GM18873 (cell line): Measurements from ENCODE around the gene LRBA.
A peak's percentile ranks its signal among the peaks of the same experiment; 100 is the strongest.
"Not testable (repeated sequence)": the region's sequence is repeated elsewhere in the genome, so short reads cannot be mapped to it uniquely, and the experiment has no call there.

Experiments
- ATAC-seq: cut with Tn5 transposase; IDR thresholded peaks from one replicate; pipeline ENCODE4 v1.9.1; 2021; ENCODE audit warnings: mild to moderate bottlenecking, moderate library complexity, moderate number of reproducible peaks; ENCODE audit not compliant: unreplicated experiment, low FRiP score

Gene LRBA

DNA sequence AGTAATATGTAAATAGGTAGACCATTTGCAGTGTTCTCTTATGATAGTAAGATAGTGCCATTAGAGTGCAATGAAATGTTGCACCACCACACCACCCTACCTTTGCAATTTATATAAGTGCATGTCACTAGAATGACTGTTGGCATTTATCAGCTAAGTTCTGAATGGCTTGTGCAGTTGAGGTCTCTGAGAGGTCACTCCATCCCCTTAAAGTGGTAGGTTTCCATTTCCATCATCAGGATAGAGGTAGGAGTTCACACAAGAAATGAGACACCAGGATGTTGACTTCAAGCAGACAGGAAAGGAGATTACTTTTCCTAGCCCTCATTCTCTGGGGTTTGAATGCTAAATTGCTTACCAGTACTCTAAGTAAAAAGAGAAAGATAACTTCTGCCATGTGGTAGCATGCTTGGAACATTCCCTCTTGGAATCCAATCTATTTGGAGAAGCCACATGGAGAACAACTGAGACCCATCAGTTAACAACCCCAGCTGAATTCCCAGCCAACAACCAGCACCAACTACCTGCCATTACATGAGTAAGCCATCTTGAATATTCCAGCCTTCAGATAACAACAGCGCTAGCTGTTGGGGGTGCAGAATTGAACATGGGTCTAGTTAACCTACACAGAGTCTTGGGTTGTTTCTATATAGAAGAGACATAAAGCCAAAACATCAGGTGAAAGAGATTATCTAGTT is 6.7 kb upstream of the LRBA start:
- no peak for ATAC-seq

DNA sequence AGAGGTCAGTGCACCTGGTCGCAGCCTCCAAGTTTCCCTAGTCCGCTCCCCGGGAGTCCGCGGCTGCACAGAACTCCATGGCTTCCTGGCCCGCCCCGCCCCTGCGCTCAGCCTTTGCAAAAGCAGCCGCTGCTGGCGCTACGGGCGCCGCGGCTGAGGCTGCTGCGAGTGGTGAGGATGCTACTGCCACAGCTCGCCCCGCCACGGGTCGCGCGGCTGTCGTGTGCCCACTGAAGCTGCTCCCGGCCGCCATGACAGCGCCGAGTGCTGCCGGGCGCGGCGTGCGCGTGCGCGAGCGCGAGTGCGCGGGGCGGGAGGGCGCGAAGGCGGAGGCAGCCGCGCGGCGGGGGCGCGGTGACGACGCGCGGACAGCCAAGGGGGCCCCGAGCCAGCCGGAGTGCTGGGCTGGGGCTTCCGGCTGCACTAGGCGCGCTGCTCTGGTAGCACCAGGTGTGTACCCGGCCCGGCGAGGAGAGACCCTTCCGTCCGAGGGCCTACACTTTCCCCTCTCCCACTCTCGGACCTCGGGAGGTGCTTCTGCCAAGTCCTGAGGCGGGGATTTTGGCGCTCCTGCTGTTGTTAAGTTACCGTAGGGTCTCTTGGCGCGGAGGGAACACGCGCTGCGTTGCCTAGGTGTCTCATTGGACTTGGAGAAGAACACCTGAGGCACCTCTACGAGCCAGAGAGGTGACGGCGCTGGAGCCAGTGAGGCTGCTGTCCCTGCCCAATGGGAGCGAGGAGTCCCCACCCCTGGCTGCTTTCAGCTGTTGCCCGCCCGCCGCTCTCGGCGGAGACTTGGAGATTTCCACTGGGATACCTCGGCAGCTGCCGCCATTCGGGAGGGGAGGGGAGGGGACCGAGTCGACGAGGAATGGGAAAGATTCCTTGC is 619 bp upstream of the LRBA start:
- ATAC-seq: peak; percentile 58

DNA sequence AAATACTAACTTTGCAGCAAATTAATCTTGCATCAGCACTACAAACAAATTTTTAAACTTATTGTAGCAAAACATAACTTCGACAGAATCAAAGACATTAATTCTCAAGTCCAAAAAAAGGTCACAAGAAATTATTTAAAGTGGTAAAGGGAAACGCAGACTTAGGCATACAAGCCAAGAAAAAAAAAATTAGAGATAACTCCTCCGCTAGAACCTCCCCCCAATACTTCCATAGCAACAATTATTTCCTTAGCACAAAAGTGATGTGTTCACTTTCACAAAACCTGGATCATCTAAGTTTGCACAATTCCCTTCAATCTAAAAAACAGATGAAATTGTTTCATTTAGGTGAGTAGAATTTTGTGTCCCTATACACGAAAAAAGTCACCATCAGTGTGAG is 1.1 kb downstream of the LRBA start:
- ATAC-seq: no peak

DNA sequence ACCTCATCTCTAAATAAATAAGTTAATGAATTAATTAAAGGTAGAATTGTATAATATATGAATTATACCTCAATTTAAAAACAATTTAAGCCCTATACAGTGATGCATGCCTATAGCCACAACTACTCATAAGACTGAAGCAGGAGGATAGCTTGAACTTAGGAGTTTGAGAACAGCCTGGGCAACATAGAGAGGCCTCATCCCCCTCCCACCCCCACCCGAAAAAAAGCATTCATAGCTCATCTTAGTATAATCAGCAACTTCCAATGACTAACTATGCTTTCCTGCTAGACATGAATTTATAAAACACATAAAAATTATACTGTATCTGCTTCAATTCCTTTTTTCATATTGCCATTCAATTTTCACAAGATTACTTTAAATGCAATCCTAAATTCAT is 1.6 kb downstream of the LRBA start:
- no peak for ATAC-seq

DNA sequence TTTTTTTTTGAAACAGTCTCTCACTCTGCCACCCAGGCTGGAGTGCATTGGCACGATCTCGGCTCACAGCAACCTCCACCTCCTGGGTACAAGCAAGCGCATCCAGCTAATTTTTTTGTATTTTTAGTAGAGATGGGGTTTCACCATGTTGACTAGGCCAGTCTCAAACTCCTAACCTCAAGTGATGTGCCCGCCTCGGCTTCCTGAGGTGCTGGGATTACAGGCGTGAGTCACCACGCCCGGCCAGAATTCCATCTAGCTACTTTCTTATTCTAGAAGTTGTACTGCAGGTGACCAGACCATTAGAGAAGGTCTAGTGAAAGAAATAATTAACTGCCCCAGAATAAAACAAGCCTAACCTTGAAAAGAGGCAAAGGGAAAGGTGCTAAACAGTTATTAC is 2.3 kb downstream of the LRBA start:
- ATAC-seq: no peak

DNA sequence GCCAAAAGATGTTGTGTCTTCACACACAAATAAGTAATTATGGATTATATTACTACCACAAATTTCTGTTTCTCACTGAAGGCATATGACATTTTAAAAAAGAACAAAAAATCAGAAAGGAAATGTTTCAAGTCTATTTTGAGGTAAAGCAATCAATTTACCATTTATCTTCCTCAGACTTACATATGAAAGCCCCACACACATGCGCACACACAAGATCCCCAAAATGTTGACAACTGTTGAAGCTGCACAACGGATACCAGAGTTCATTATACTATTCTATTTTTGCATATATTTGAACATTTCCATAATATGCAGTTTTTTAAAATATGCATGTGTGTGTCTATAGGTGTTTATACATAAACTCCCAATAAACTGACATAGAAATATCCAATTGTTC is 2.7 kb downstream of the LRBA start:
- ATAC-seq: no peak

DNA sequence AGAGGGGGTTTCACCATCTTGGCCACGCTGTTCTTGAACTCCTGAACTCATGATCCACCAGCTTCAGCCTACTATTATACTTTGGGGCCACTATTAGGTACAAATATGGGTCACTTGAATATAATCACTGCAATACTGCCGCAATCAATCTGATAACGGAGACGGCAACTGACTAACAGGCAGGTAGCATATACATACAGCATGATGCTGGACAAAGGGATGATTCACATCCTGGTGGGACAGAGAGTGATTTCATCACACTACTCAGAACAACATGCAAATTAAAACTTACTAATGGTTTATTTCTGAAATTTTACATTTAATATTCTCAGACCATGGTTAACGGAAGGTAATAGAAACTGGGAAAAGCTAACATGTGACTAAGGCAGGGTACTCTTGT is 10.9 kb downstream of the LRBA start:
- no peak for ATAC-seq

DNA sequence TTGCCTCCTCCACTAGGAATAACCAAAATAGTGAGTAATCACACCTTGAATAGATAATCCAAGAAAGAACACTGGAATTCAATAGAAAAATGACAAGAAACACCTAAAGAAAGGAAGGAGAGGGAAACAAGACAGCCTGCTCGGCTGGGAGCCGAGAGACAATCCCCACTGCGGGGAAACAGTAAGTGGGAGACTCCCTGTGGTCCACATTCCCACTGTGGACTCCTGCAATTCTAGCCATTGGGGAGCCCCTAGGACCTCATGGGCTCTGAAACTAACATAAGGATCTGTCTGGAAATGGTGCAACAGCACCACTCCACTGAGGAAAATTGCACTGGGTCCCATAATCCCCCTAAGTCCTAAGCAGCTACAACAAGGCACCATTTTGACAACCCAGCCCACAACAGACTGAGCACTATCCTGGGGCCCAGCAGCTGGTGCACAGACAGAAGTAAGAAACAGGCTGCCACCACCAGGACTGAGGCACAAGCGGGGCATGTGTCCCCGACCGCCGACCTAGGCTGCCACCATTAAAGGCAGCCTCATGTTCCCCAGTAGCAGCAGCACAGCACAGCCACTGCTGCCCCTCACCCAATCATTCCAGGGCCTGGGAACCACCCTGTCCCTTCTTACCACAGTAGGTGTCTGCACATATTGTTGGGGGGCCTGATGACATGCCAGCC is 14.2 kb downstream of the LRBA start:
- ATAC-seq: no peak

DNA sequence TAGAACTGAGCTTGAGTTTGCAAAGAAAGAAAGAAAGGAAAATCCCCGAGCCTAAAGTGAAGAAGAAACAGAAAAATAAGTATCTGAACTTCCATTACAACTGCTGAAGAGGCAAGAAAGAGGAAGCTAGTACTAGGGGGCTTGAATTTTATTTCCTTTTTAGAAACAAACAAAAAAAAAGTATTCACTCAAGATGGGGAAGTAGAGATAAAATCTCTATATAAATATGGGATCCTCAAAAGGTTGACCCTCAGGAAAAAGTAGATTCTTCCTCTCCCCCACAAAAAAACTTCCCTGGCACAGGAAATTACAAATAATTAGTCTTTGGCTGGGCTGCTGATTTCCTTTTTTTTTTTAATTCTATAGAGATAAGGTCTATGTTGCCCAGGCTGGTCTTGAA is 16.0 kb downstream of the LRBA start:
- no peak for ATAC-seq

DNA sequence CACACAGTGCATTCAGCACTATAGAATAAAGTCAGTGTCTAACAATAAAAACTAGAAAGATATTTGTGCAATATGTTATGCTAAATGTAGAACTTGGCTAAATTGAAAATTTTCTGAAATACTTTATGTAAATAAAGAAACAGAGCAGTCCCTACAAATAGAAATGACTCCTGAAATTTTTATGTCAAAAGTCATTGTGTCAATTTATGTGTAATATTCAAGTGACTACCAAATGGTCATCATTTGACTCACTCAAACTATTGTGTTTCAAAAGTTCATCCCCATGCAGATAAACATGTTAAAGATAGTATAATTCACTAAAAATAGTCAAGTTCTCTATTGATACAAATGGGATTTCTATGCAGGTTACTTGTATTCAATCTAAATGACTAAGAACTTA is 17.9 kb downstream of the LRBA start:
- ATAC-seq: no peak

DNA sequence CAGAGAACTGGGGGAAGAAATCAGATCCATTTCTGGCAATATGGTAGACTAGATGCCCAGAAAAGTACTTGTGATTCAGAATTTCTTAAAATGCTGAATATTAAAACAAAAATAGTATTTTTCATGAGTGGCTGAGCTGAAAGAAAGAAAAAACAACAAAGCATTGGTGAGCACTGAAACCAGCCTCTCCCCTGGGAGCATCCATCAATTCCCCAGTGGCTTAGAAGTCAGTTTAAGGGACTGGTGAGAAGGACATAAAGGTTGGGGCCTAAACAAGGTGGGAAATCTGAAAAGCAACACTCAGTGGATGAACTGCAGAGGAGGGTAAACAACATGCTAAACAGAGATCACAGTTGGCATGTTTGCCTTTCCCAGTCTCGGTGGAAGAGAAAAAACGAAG is 20.4 kb downstream of the LRBA start:
- ATAC-seq: no peak

DNA sequence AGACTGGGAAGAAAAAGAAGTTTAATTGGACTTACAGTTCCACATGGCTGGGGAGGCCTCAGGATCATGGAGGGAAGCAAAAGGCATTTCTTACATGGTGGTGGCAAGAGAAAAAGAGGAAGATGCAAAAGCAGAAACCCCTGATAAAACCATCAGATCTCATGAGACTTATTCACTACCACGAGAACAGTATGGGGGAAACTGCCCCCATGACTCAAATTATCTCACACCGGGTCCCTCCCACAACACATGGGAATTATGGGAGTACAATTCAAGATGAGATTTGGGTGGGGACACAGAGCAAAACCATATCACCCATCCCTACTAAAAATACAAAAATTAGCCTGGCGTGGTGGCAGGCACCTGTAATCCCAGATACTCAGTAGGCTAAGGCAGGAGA is 21.5 kb downstream of the LRBA start:
- ATAC-seq: not testable (repeated sequence)

DNA sequence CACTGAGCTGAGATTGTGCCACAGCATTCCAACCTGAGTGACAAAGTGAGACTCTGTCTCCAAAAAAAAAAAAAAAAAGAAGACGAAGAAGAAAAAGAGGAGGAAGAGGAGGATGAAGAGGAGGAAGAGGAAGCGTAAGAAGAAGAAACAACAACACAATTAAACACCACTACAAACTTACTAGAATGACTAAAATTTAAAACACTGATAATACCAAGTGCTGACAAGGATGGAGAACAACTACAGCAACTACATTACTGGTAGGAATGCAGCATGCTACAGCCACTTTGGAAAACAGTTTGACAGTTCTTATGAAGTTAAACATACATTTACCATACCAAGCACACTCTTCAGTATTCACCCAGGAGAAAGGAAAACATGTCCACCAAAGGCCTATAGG is 24.1 kb downstream of the LRBA start:
- ATAC-seq: no peak

DNA sequence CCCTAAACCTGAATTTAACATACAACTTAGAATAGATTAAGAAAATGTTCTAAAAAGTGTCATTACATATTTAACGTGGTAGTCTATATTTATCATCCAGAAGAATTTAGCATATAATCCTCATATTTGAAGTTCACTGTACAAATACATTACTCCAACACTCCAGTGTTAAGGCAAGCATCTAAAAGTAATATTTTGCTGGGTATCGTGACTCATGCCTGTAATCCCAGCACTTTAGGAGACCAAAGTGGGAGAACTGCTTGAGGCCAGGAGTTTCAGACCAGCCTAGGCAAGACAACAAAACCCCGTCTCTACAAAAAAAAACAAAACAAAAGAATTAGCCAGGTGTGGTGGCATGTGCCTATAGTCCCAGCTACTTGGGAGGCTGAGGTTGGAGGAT is 24.8 kb downstream of the LRBA start:
- ATAC-seq: no peak

DNA sequence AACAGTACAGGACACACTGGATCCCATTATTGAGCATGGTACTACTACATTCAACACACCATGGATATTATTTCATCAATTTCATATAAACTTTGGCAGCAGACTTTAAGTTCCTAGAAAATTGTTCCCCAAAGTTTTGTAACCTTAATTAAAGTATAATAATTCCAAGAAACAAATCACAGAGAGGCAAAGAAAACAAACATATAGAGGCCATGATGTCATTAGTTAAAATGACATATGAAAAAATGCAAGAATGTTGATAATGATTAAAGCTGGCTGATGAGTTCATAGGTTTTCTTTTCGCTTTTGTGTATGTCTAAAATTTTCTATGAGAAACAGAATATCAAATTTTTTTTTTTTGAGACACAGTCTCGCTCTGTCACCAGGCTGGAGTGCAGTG is 26.8 kb downstream of the LRBA start:
- no peak for ATAC-seq

DNA sequence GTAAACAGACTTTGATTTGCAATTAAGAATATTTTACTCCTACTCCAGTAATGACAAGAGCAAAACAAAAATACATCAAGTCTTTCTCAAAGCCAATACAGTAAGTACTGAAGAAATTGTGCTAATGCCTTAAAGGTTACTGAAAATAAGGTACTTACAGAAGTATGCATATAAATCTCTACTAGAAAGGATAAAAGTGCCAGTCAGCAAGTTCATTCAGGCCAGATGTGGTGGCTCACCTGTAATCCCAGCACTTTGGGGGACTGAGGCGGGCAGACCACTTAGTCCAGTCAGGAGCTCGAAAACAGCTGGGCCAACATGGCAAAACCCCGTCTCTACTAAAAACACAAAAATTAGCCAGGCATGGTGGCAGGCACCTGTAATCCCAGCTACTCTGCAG is 27.9 kb downstream of the LRBA start:
- ATAC-seq: no peak

DNA sequence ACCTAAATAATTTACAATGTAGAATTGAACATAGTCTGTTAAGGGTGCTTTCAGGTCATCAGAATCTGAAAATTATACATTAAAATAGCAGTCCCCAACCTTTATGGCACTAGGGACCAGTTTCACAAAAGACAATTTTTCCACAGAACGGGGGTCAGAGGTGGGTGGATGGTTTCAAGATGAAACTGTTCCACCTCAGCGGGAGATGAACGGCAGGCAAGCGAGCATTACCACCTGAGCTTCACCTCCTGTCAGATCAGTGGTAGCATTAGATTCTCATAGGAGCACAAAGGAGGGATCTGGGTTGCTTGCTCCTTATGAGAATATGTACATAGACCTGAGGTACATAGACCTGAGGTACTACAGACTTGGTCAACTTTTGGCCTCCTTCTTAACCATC is 29.0 kb downstream of the LRBA start:
- ATAC-seq: no peak

DNA sequence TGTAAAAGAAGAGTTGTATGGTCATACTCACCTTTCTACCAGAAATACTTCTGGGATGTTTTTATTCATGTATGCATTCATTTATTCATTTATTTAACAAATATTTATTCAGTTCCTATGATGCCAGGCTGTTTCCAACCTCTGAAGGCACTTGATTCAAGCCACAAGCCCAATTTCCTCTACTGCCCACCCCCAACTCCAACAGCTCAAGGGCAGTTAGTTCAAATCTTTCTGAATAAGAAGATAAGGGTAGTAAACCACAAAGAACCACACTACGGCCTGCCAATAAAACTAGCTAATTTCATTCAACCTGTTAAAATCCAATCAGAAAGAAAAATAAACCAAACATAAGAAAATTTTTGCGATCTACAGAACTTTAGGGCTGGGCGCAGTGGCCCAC is 31.2 kb downstream of the LRBA start:
- no peak for ATAC-seq

DNA sequence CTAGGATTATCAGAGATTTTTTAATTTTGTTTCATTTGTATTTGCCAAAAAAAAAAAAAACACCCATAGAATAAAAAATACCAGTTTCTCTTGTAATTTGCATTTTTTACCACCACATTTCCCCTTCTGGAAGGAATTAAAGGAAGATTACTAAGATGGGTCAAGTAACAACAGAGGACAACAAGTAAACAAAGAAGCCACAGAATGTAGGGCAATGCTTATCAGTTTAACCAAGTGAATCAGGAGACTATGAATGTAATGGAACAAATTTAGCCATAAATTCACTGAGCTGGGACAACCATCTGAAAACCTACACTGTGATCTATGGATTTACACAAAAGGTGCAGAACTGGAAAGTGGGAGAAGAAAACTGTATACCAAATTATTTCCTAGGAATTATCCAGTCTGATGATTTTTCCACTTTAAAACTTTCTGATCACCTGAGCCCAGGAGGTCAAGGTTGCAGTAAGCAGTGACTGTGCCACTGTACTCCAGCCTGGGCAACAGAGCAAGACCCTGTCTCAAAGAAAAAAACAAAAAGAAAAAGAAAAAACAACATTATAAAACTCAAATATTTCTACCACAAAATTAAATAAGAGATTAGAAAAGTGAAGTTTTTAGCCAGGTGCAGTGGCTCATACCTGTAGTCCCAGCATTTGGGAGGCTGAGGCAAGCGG is 32.4 kb downstream of the LRBA start:
- ATAC-seq: no peak

DNA sequence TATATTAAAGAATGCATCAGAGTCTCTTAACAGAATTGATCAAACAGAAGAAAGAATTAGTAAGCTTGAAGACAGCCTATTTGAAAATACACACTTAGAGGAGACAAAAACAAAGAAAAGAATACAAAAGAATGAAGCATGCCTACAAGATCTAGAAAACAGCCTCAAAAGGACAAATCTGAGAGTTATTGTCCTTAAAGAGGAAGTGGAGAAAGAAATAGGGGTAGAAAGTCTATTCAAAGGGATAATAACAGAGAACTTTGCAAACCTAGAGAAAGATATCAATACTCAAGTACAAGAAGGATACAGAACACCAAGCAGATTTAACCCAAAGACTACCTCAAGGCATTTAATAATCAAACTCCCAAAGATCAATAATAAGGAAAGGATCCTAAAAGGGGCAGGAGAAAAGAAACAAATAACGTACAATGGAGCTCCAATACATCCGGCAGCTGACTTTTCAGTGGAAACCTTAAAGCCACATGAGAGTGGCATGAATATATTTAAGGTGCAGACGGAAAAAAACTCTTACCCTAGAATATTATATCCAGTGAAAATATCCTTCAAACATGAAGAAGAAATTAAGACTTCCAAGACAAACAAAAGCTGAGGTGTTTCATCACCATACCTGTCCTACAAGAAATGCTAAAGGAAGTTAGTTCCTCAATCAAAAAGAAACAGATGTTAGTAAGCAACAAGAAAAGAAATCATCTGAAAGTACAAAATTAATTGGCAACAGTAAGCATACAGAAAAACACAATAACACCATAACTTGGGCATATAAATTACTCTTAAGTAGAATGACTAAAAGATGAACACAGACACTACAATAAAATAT is 36.1 kb downstream of the LRBA start:
- no peak for ATAC-seq
